ENCODE results near the gene ZXDC.

Gene ZXDC

DNA sequence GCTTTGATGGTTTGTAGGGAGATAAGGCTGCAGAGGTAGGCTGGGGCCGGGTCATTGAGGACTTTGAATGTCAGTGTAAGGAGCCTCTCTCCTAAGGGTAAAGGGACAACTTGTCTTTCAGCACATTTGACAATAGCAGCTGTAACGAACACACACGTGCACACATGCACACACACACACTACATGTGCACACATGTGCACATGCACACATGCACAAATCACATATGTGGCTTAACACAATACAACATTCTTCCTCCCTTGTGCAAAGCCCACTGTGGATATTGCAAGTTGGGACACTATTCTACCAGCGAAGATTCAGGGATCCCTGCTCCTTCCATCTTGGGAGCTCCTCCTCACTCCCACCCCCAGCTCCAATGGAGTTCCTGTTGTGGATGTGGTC, 82.1 kb downstream of the ZXDC start:
- no peak for DNase-seq (ENCODE audit: low read depth)

DNA sequence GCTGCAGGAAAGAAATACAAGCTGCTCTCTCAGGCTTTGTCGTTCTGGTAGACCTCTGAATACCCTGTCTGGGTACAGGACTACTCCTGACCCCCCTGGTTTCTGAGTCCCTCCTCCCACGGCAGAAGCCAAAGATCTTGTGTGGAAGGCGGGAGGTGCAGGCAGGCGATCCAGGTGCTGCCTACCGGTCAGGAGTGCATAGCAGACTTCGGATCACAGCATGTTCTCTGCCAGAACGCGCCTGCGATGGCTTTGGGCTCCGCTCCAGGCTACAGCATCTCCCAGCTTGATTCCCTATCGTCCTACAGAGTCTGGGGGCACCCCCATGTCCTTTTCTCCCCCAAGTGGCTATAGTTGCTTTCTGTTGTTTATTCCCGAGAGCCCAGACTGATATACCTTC, 83.4 kb downstream of the ZXDC start:
- DNase-seq (ENCODE audit: low read depth): no peak

DNA sequence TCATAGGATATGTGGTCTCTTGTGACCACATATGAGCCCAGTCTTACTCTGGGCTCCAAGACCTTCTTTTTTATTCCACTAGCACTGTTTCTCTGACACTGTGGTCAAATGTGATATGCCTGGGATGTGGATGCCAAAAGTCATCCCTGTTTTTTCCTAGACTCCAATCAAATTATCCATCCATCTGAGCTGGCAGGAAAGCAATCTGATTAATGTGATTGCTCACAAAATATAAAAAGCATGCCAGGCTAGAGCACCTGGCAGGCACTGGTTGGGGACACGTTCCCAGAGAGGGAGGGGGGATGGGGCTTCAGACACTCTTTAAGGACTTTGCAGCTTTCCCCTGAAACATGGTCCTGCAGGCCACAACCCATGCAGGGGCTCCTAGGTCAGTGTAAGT, 84.1 kb downstream of the ZXDC start:
- no peak for DNase-seq (ENCODE audit: low read depth)

DNA sequence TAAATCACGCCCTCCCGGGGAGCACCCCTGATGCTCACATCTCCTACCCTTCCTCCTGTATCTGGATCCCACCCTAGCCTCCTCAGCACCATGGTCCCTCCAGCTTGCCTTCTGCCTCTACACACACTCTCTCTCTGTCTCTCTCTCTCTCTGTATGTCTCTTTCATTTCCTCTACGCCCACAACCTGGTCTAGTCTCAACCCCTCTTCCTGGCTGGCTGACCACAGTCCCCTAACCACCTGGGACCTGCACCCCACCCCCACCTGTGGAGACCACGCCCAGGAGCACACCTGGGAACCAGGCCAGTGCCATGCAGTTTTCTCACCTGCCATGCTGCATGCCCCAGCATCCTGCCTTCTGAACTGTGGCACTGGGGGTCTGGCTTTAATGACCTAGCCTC, 84.9 kb downstream of the ZXDC start:
- no peak for DNase-seq (ENCODE audit: low read depth)

DNA sequence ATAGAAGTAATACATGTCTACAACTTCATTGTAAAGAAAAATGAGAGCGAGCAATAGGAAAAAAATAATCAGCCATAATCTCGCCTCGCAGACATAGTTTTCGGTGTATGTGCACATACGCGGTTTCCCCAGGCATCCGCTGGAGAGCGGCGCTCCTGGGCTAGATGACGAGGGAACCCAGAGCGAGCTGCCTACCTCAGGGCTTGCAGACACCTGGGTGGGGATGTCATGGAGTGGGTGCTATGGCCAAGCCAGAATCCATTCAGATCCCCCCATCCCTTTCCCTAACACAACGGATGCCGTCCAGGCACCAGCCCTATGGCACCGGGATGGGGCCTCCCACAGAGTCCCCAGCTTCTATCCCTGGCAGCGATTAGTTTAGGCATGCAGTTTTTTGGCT, 85.5 kb downstream of the ZXDC start:
- no peak for DNase-seq (ENCODE audit: low read depth)

DNA sequence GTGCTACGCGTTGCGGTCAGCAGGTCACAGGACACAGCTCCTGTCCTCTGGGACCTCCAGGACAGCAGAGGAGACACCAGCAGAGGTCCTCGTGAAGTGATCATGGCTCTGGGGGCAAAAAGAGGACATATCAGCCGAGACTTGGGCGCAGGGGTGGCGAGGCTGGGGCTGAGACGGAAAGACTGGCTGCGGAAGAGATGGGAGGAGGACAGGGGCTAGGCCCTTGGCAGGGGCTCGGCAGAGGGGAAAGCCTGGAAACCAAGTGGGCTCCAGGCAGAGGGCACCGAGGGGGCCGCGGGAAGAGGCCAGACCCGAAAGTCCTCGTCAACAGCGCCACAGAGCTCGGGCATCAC, 85.9 kb downstream of the ZXDC start:
- DNase-seq (ENCODE audit: low read depth): no peak

DNA sequence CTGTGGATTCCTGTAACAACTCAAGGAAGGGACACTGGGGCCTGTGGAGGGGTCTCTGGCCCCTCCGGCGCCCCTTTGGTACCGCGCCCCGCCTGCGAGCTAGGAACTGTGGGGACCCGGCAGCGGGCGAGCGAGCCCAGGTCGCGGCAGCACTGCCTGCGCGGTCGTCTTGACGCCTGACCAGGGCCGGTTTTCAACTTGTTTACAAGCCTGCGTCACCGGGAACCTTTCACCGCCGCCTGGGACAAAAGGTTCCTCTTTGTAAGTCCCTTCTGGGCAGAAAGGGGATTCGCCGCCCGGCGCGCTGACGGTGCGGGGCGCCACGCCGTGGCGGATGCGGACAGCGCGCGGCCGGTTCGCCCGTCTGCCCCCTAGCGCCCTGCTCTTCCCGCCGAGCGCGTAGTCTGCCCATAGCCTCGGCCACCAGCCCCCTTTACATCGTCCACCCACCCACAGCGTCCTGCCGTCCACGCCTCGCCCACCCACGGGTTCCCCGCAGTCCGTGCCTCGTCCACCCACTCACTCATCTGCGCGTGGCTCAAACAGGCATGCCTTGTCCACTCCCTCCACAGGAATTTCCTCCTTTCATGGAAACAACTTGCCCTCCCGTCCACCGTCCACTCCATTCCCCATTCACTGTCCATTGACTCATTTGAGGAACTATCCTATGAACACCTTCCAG, 86.4 kb downstream of the ZXDC start:
- DNase-seq (ENCODE audit: low read depth): peak; percentile 36

Measured in CMK (cell line).